ENCODE data around the gene HNF1B.
"Not testable (repeated sequence)": the region's sequence is repeated elsewhere in the genome, so short reads cannot be mapped to it uniquely, and the experiment has no call there.

Gene HNF1B

DNA sequence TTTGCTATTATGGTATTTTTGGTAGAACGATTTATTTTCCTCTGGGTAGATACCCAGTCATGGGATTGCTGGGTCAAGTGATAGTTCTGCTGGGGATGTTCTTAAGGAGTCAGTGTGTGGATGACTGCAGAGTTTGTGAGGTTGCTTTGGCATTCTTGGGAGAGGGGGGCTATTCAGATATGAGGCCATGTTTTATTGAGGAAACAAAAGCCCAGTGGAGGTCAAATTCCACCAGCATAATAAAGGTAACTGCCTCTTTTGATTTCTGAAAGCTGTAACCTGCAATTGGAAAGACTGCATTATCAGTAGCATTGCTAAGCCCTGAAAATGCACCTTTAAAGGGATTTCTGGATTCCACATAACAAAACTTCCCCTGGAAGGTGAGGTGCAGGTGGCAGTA lies 43.7 kb upstream of the HNF1B start:
- H3K4me3 ChIP-seq (ENCODE audit: low read depth, low read length), result no peak overlapping the region
- DNase-seq (ENCODE audit: low read depth), result no peak
- TF ChIP-seq CTCF (IDR thresholded peaks at IDR 0.05; ENCODE audit: control insufficient read depth, extremely low read depth, insufficient read depth), result no peak

- no peak for TF ChIP-seq CTCF (IDR thresholded peaks at IDR 0.05; ENCODE audit: control insufficient read depth, extremely low read depth, insufficient read depth)
- no peak overlapping the region for H3K4me3 ChIP-seq (ENCODE audit: low read depth, low read length)
- no peak for DNase-seq (ENCODE audit: low read depth)
These were observed 42.3 kb upstream of the HNF1B start for GRCh38 chr17:37787055-37787757.

- no peak for TF ChIP-seq CTCF (IDR thresholded peaks at IDR 0.05; ENCODE audit: control insufficient read depth, extremely low read depth, insufficient read depth)
- no peak for DNase-seq (ENCODE audit: low read depth)
- H3K4me3 ChIP-seq (ENCODE audit: low read depth, low read length), result no peak overlapping the region
These were observed 41.6 kb upstream of the HNF1B start for GRCh38 chr17:37786481-37786880.

DNA sequence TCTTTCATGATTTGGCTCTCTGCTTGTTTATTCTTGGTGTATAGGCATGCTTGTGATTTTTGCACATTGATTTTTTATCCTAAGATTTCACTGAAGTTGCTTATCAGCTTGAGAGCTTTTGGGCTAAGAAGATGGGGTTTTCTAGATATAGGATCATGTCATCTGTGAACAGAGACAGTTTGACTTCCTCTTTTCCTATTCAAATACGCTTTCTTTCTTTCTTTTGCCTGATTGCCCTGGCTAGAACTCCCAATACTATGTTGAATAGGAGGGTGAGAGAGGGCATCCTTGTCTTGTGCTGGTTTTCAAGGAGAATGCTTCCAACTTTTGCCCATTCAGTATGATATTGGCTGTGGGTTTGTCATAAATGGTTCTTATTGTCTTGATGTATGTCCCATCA lies 37.6 kb upstream of the HNF1B start:
- not testable (repeated sequence) for DNase-seq (ENCODE audit: low read depth); H3K4me3 ChIP-seq (ENCODE audit: low read depth, low read length)

- TF ChIP-seq CTCF (IDR thresholded peaks at IDR 0.05; ENCODE audit: control insufficient read depth, extremely low read depth, insufficient read depth), result no peak
- DNase-seq (ENCODE audit: low read depth), result no peak
- H3K4me3 ChIP-seq (ENCODE audit: low read depth, low read length), result no peak overlapping the region
These were observed 36.6 kb upstream of the HNF1B start for GRCh38 chr17:37781451-37781850.

DNA sequence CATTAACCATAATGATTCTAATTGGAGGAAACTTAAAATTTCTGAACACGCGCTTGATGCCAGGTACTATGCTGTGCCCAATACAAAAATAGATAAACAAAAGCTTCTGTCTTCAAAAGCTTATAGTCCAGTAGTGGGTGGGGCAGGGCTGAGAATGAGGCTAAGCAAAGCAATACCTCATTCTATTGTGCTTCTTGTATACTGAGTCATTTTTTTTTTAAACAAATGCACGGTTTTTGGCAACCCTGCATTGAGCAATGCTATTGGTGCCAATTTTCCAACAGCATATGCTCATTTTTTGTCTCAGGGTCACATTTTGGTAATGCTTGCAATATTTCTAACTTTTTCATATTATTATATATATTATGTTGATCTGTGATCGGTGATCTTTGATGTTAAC lies 34.7 kb upstream of the HNF1B start:
- H3K4me3 ChIP-seq (ENCODE audit: low read depth, low read length), result no peak overlapping the region
- TF ChIP-seq CTCF (IDR thresholded peaks at IDR 0.05; ENCODE audit: control insufficient read depth, extremely low read depth, insufficient read depth), result no peak
- no peak for DNase-seq (ENCODE audit: low read depth)

GRCh38 chr17:37774504-37774903 lies 29.6 kb upstream of the HNF1B start:
- H3K4me3 ChIP-seq (ENCODE audit: low read depth, low read length), result no peak overlapping the region
- TF ChIP-seq CTCF (IDR thresholded peaks at IDR 0.05; ENCODE audit: control insufficient read depth, extremely low read depth, insufficient read depth), result no peak
- DNase-seq (ENCODE audit: low read depth), result no peak

All from LNCaP clone FGC (cell line).